WTC11 (cell line): ENCODE results near the gene MYH9. TPM values are rescaled to one million over a fixed set of nuclear protein-coding genes. Genes with fewer than 3 reads are reported as not detected.
A peak's percentile ranks its signal among the peaks of the same experiment; 100 is the strongest.
"Not testable (repeated sequence)": the region's sequence is repeated elsewhere in the genome, so short reads cannot be mapped to it uniquely, and the experiment has no call there.

Experiments used
- ATAC-seq: fragments of 200-7000 bp; cut with Tn5 transposase; 2 replicates; pipeline ENCODE4 v1.10.0; 2021; ENCODE audit warnings: mild to moderate bottlenecking, moderate library complexity
- CTCF ChIA-PET: fragments of 300-600 bp; sonication (Branson Sonifier 250); formaldehyde crosslinking; loops from one replicate; lab custom pipeline; 2021; ENCODE audit warnings: antibody characterized with exemption; lab: Charles Lee
- POLR2A ChIA-PET: fragments of 350-600 bp; sonication (Branson Sonifier 250); formaldehyde crosslinking; loops from one replicate; lab custom pipeline; 2021; ENCODE audit warnings: antibody characterized with exemption; lab: Charles Lee
- DNase-seq: peaks from one replicate; pipeline ENCODE4 v3.0.0; 2021; ENCODE audit warnings: low spot score
- H3K27ac Mint-ChIP-seq: 2 replicates; pipeline ENCODE4 v1.8.0; 2021; ENCODE audit warnings: mixed read lengths
- H3K27me3 Mint-ChIP-seq: 2 replicates; pipeline ENCODE4 v1.8.0; 2021; ENCODE audit warnings: low read depth, mild to moderate bottlenecking, moderate library complexity, mixed read lengths
- H3K36me3 Mint-ChIP-seq: 2 replicates; pipeline ENCODE4 v1.8.0; 2021; ENCODE audit warnings: mixed read lengths
- H3K4me1 Mint-ChIP-seq: 2 replicates; pipeline ENCODE4 v1.8.0; 2022; ENCODE audit warnings: mixed read lengths
- H3K4me3 Mint-ChIP-seq: 2 replicates; pipeline ENCODE4 v1.8.0; 2021; ENCODE audit warnings: mild to moderate bottlenecking, moderate library complexity, mixed read lengths
- H3K9me3 Mint-ChIP-seq: 2 replicates; pipeline ENCODE4 v1.8.0; 2021; ENCODE audit warnings: mixed read lengths
- FOXJ3 ChIP-seq: sonication (generic); formaldehyde crosslinking; IDR thresholded peaks from 2 replicates; pipeline ENCODE4 v1.9.0; 2021; ENCODE audit warnings: missing genetic modification reagents, mild to moderate bottlenecking, borderline replicate concordance
- NFE2L1 ChIP-seq: sonication (generic); formaldehyde crosslinking; IDR thresholded peaks from 2 replicates; pipeline ENCODE4 v1.8.1; 2023; ENCODE audit warnings: missing genetic modification reagents
- NFYB ChIP-seq: sonication (generic); formaldehyde crosslinking; conservative IDR thresholded peaks from 2 replicates; pipeline ENCODE4 v1.8.0; 2022; ENCODE audit warnings: low read depth, missing genetic modification reagents
- NR2C2 ChIP-seq: sonication (generic); formaldehyde crosslinking; IDR thresholded peaks from 2 replicates; pipeline ENCODE4 v1.8.0; 2022; ENCODE audit warnings: mild to moderate bottlenecking, missing genetic modification reagents
- PRDM15 ChIP-seq: sonication (generic); formaldehyde crosslinking; IDR thresholded peaks from 2 replicates; pipeline ENCODE4 v1.8.0; 2022; ENCODE audit warnings: missing genetic modification reagents
- PRRX2 ChIP-seq: fragments of 250-450 bp; sonication (Bioruptor Pico); IDR thresholded peaks from 2 replicates; pipeline ENCODE4 v1.8.0; 2021; ENCODE audit warnings: mild to moderate bottlenecking
- TCF7 ChIP-seq: sonication (generic); formaldehyde crosslinking; IDR thresholded peaks from 2 replicates; pipeline ENCODE4 v1.8.0; 2022; ENCODE audit warnings: mild to moderate bottlenecking, low read depth, missing genetic modification reagents, moderate library complexity
- TP53 ChIP-seq: sonication (generic); formaldehyde crosslinking; IDR thresholded peaks from 2 replicates; pipeline ENCODE4 v1.8.1; 2023; ENCODE audit warnings: mild to moderate bottlenecking, missing genetic modification reagents
- ZNF121 ChIP-seq: sonication (generic); formaldehyde crosslinking; IDR thresholded peaks from 2 replicates; pipeline ENCODE4 v1.8.0; 2023; ENCODE audit warnings: missing genetic modification reagents
- total RNA-seq: library from RNA; stranded (reverse); gene quantifications from 3 replicates; pipeline ENCODE4 v1.2.3, GENCODE V29; 2021
- TF ChIP-seq, protein P1 (sequence below): fragments of 250-450 bp; sonication (Bioruptor Pico); IDR thresholded peaks from 2 replicates; pipeline ENCODE4 v1.9.0; 2021; ENCODE audit warnings: moderate library complexity, mild to moderate bottlenecking, inconsistent platforms, borderline replicate concordance
- TF ChIP-seq, protein P2 (sequence below): sonication (generic); formaldehyde crosslinking; IDR thresholded peaks from 2 replicates; pipeline ENCODE4 v1.8.0; 2022; ENCODE audit warnings: mild to moderate bottlenecking, missing genetic modification reagents
- TF ChIP-seq, protein P3 (sequence below): sonication (generic); formaldehyde crosslinking; IDR thresholded peaks from 2 replicates; pipeline ENCODE4 v1.8.1; 2023; ENCODE audit warnings: mild to moderate bottlenecking, missing genetic modification reagents, moderate library complexity
- TF ChIP-seq, protein P4 (sequence below): sonication (generic); formaldehyde crosslinking; IDR thresholded peaks from 2 replicates; pipeline ENCODE4 v1.8.0; 2023; ENCODE audit warnings: mild to moderate bottlenecking, missing genetic modification reagents

The MYH9 gene
- total RNA-seq, 1 experiment from 2014 or later: 277 TPM

- ATAC-seq, H3K4me3 Mint-ChIP-seq, H3K36me3 Mint-ChIP-seq, H3K27ac Mint-ChIP-seq, H3K9me3 Mint-ChIP-seq, POLR2A ChIA-PET, H3K27me3 Mint-ChIP-seq, DNase-seq: not testable (repeated sequence)
- peaks cover 32% of the 10 kb centered on the region for H3K4me1 Mint-ChIP-seq
- CTCF ChIA-PET: interaction anchor here (1.9 kb wide), 1 partner anchor 223 kb away, joined by 5 read pairs; no protein-coding TSS in a partner anchor
Measured at GRCh38 chr22:36263216-36263673, 124.5 kb downstream of the MYH9 start.

- H3K27me3 Mint-ChIP-seq, H3K27ac Mint-ChIP-seq, H3K9me3 Mint-ChIP-seq, ATAC-seq, DNase-seq, H3K4me3 Mint-ChIP-seq, POLR2A ChIA-PET, H3K36me3 Mint-ChIP-seq: not testable (repeated sequence)
- peaks cover 36% of the 10 kb centered on the region for H3K4me1 Mint-ChIP-seq
- CTCF ChIA-PET: interaction anchor here (2.2 kb wide), 1 partner anchor 23 kb away, joined by 25 read pairs; the partner anchor contains the start of gene APOL2
Measured at GRCh38 chr22:36262307-36262706, 125.5 kb downstream of the MYH9 start.

DNA sequence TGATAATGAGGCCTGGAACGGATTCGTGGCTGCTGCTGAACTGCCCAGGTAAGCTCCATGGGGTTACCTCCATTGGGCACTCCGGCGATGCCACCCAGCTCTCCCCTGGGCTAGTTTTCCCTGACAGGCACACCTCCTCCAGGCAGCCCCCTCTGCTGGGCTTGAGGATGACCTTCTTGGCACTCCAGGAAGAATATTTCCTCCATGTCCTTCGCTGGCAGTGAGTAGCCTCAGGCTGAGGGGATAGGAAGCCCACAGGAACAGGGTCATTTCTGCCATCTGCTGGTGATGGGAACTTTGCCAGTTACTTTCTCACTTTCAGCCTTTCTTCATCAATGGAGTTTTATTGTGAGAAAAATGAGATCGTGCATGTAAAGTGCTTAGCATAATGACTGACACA is 126.1 kb downstream of the MYH9 start:
- ATAC-seq: peak; percentile 64
- H3K27me3 Mint-ChIP-seq, H3K36me3 Mint-ChIP-seq, POLR2A ChIA-PET, H3K27ac Mint-ChIP-seq, H3K9me3 Mint-ChIP-seq, H3K4me3 Mint-ChIP-seq: not testable (repeated sequence)
- CTCF ChIA-PET: interaction anchor here (0.6 to 2.2 kb wide), 12 partner anchors 10 to 225 kb away, joined by 3 to 25 read pairs (median 4); partner anchors contain the start of gene APOL2
- peak; percentile 33 for DNase-seq
- TF ChIP-seq NR2C2: 0 out of 2 replicates have a peak, but pooled peaks have one; percentile 24
- peaks cover 33% of the 10 kb centered on the region for H3K4me1 Mint-ChIP-seq

- ChIA-PET CTCF (interaction anchor here (0.8 to 2.3 kb wide), 6 partner anchors 18 to 227 kb away, joined by 3 to 8 read pairs (median 5); partner anchors contain the start of gene APOL2), POLR2A (interaction anchor here (2.7 kb wide), 1 partner anchor 20 kb away, joined by 9 read pairs; the partner anchor contains the start of gene APOL2)
- ATAC-seq: peak; percentile 36
- Mint-ChIP-seq H3K27ac (peak overlapping the region; percentile 94; the same call in 1 of the 2 replicates), H3K4me3 (peak overlapping the region; percentile 25), H3K27me3 (no peaks in the 10 kb centered on the region; the same call in 1 of the 2 replicates), H3K4me1 (peaks cover 35% of the 10 kb centered on the region), H3K9me3 (no peaks in the 10 kb centered on the region), H3K36me3 (no peaks in the 10 kb centered on the region)
- TF ChIP-seq NFYB (CRISPR knock-in tag): no peak
- TF ChIP-seq ZNF121 (CRISPR knock-in tag): peak; percentile 86
- no peak for DNase-seq
Measured at GRCh38 chr22:36259615-36260300, 128.0 kb downstream of the MYH9 start.

DNA sequence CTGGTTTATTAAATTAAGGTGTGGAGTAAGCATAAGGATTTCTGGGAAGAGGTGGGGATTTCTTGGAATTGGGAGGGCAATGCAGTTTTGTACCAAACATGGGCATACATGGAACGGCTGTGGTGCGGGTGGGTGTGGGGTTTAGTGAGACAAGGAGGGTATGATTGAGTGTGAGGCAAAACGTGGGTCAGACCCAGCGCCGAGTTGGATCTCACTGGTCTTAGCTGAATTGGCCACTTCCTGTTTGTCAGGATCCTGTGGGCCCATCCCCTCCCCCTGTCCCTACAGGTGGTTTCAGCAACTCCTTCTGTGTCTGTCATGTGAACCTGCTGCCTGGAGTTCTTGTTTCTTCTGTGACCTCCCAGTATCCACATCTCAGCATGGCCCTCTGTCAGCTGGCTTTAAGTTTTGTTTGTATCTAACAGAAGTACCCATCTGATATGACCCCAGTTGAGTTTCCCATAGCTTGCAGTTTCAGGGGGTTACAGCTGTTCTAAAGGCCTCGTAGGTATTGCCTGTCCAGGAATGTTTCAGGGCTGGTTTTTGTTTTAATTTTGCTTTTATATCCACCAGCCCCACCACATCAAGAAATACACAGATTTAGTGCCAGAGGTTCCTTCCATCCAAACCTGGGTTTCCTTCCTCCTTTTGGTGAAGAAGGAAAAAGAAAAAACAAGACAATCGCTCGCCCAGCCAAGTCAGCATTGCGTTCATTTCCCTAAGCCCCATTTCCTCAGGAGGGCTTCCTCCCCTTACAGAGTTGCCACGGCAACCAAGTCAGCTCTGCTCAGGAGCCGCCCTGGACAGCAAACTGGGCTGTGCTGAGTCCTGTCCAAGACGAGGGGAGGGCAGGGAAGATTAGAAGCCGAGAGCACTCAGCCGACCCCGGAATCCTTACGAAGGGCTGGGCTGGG is 128.8 kb downstream of the MYH9 start:
- H3K27me3 Mint-ChIP-seq: no peaks in the 10 kb centered on the region; the same call in 1 of the 2 replicates
- peak; percentile 90 for ATAC-seq
- H3K4me3 Mint-ChIP-seq: peak overlapping the region; percentile 25
- peak; percentile 64 for DNase-seq
- H3K36me3 Mint-ChIP-seq: no peaks in the 10 kb centered on the region
- peaks cover 35% of the 10 kb centered on the region for H3K4me1 Mint-ChIP-seq
- H3K27ac Mint-ChIP-seq: peak overlapping the region; percentile 94
- ChIA-PET POLR2A (interaction anchor here (2.7 kb wide), 1 partner anchor 19 kb away, joined by 9 read pairs; the partner anchor contains the start of gene APOL2), CTCF (interaction anchor here (0.8 to 2.3 kb wide), 11 partner anchors 19 to 228 kb away, joined by 3 to 8 read pairs (median 4); partner anchors contain the start of gene APOL2)
- H3K9me3 Mint-ChIP-seq: no peaks in the 10 kb centered on the region
- TF ChIP-seq, protein P1, sequence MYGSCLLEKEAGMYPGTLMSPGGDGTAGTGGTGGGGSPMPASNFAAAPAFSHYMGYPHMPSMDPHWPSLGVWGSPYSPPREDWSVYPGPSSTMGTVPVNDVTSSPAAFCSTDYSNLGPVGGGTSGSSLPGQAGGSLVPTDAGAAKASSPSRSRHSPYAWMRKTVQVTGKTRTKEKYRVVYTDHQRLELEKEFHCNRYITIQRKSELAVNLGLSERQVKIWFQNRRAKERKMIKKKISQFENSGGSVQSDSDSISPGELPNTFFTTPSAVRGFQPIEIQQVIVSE (CRISPR knock-in tag): no peak
- TF ChIP-seq NFE2L1 (CRISPR knock-in tag) (no peak), PRRX2 (CRISPR knock-in tag) (no peak), FOXJ3 (CRISPR knock-in tag) (no peak), TP53 (CRISPR knock-in tag) (no peak), TCF7 (CRISPR knock-in tag) (no peak), PRDM15 (CRISPR knock-in tag) (peak; percentile 86)
- TF ChIP-seq, protein P2, sequence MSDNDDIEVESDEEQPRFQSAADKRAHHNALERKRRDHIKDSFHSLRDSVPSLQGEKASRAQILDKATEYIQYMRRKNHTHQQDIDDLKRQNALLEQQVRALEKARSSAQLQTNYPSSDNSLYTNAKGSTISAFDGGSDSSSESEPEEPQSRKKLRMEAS (CRISPR knock-in tag): 0 out of 2 replicates have a peak, but pooled peaks have one; percentile 14
- TF ChIP-seq, protein P3, sequence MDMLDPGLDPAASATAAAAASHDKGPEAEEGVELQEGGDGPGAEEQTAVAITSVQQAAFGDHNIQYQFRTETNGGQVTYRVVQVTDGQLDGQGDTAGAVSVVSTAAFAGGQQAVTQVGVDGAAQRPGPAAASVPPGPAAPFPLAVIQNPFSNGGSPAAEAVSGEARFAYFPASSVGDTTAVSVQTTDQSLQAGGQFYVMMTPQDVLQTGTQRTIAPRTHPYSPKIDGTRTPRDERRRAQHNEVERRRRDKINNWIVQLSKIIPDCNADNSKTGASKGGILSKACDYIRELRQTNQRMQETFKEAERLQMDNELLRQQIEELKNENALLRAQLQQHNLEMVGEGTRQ (CRISPR knock-in tag): peak; percentile 27; the same call in 1 of the 2 replicates
- TF ChIP-seq, protein P4, sequence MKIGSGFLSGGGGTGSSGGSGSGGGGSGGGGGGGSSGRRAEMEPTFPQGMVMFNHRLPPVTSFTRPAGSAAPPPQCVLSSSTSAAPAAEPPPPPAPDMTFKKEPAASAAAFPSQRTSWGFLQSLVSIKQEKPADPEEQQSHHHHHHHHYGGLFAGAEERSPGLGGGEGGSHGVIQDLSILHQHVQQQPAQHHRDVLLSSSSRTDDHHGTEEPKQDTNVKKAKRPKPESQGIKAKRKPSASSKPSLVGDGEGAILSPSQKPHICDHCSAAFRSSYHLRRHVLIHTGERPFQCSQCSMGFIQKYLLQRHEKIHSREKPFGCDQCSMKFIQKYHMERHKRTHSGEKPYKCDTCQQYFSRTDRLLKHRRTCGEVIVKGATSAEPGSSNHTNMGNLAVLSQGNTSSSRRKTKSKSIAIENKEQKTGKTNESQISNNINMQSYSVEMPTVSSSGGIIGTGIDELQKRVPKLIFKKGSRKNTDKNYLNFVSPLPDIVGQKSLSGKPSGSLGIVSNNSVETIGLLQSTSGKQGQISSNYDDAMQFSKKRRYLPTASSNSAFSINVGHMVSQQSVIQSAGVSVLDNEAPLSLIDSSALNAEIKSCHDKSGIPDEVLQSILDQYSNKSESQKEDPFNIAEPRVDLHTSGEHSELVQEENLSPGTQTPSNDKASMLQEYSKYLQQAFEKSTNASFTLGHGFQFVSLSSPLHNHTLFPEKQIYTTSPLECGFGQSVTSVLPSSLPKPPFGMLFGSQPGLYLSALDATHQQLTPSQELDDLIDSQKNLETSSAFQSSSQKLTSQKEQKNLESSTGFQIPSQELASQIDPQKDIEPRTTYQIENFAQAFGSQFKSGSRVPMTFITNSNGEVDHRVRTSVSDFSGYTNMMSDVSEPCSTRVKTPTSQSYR (CRISPR knock-in tag): no peak
